HTR-8/SVneo (cell line): ENCODE data around the gene DMXL1.
"Not testable (repeated sequence)": the region's sequence is repeated elsewhere in the genome, so short reads cannot be mapped to it uniquely, and the experiment has no call there.

Experiments
- DNase-seq: peaks from one replicate; pipeline ENCODE4 v3.0.0; 2011; ENCODE audit warnings: low spot score, mixed read lengths; ENCODE audit not compliant: insufficient read length
- FAIRE-seq: peaks from 2 replicates; lab custom pipeline; 2011; peaks lifted over from hg19 to GRCh38; lab: Jason Lieb, UNC

Gene DMXL1

GRCh38 chr5:119063579-119064379 is 7.1 kb upstream of the DMXL1 start:
- DNase-seq, result no peak
- FAIRE-seq, result no peak

GRCh38 chr5:119067450-119067849 is 3.4 kb upstream of the DMXL1 start:
- DNase-seq (no peak), FAIRE-seq (no peak)

- FAIRE-seq (no peak), DNase-seq (peak; percentile 69)
Observed at GRCh38 chr5:119070578-119070827, 384 bp upstream of the DMXL1 start.

- FAIRE-seq (no peak), DNase-seq (no peak)
Observed at GRCh38 chr5:119071561-119071995, 691 bp downstream of the DMXL1 start.

GRCh38 chr5:119072496-119072895 is 1.6 kb downstream of the DMXL1 start:
- FAIRE-seq (no peak), DNase-seq (no peak)

- not testable (repeated sequence) for DNase-seq, FAIRE-seq
Observed at GRCh38 chr5:119073746-119074337, 3.0 kb downstream of the DMXL1 start.

GRCh38 chr5:119074419-119074818 is 3.5 kb downstream of the DMXL1 start:
- FAIRE-seq, result no peak
- no peak for DNase-seq

GRCh38 chr5:119075269-119075668 is 4.4 kb downstream of the DMXL1 start:
- FAIRE-seq, DNase-seq: not testable (repeated sequence)

- DNase-seq, result no peak
- no peak for FAIRE-seq
Observed at GRCh38 chr5:119076080-119076479, 5.2 kb downstream of the DMXL1 start.

- FAIRE-seq, result no peak
- DNase-seq, result no peak
Observed at GRCh38 chr5:119077444-119077843, 6.6 kb downstream of the DMXL1 start.

- DNase-seq, result no peak
- no peak for FAIRE-seq
Observed at GRCh38 chr5:119078071-119078846, 7.4 kb downstream of the DMXL1 start.

- no peak for DNase-seq
Observed at GRCh38 chr5:119078861-119079260, 8.0 kb downstream of the DMXL1 start.

GRCh38 chr5:119079318-119079921 is 8.5 kb downstream of the DMXL1 start:
- FAIRE-seq (no peak), DNase-seq (no peak)

More at GRCh38 chr5:119078861-119079260, 8.0 kb downstream of the DMXL1 start:
- no peak for FAIRE-seq

- no peak for FAIRE-seq
Observed at GRCh38 chr5:119080936-119081335, 10.0 kb downstream of the DMXL1 start.

GRCh38 chr5:119082691-119083090 is 11.8 kb downstream of the DMXL1 start:
- FAIRE-seq (no peak), DNase-seq (no peak)

More at GRCh38 chr5:119080936-119081335, 10.0 kb downstream of the DMXL1 start:
- no peak for DNase-seq

GRCh38 chr5:119083679-119084078 is 12.8 kb downstream of the DMXL1 start:
- FAIRE-seq (no peak), DNase-seq (no peak)

- DNase-seq, result no peak
- no peak for FAIRE-seq
Observed at GRCh38 chr5:119088438-119088837, 17.6 kb downstream of the DMXL1 start.

GRCh38 chr5:119095611-119096010 is 24.7 kb downstream of the DMXL1 start:
- FAIRE-seq, result no peak
- no peak for DNase-seq

GRCh38 chr5:119105971-119106370 is 35.1 kb downstream of the DMXL1 start:
- DNase-seq, result no peak
- FAIRE-seq, result no peak

GRCh38 chr5:119112151-119112550 is 41.3 kb downstream of the DMXL1 start:
- FAIRE-seq (no peak), DNase-seq (no peak)

GRCh38 chr5:119117237-119117636 is 46.4 kb downstream of the DMXL1 start:
- DNase-seq (no peak), FAIRE-seq (no peak)
